GM23338 (cell line): ENCODE data around the gene PITRM1. TPM values are rescaled to one million over a fixed set of nuclear protein-coding genes. Genes with fewer than 3 reads are reported as not detected.

Experiments used
- ATAC-seq: fragments of 200-7000 bp; cut with Tn5 transposase; 3 replicates; pipeline ENCODE4 v1.9.1; 2020
- DNase-seq: peaks from one replicate; pipeline ENCODE4 v3.0.0-alpha.2; 2015; ENCODE audit warnings: low spot score
- H2AFZ ChIP-seq: fragments of 200-600 bp; sonication (generic); 2 replicates; pipeline ENCODE4 v1.8.0; 2016; ENCODE audit warnings: antibody characterized with exemption, mild to moderate bottlenecking, moderate library complexity
- H3F3A ChIP-seq: fragments of 200-600 bp; sonication (generic); replicated peaks from 2 replicates; pipeline ENCODE4 v1.8.0; 2017; ENCODE audit warnings: antibody characterized with exemption, mixed run types, low read depth
- H3K27ac ChIP-seq: fragments of 200-600 bp; sonication (generic); 2 replicates; pipeline ENCODE4 v1.6.1; 2016; ENCODE audit warnings: low read depth
- H3K27me3 ChIP-seq: fragments of 200-600 bp; sonication (generic); 2 replicates; pipeline ENCODE4 v1.8.0; 2016; ENCODE audit warnings: mild to moderate bottlenecking, mixed run types, moderate library complexity; ENCODE audit not compliant: insufficient read depth
- H3K36me3 ChIP-seq: fragments of 200-600 bp; sonication (generic); 2 replicates; pipeline ENCODE4 v1.8.0; 2016; ENCODE audit warnings: mild to moderate bottlenecking; ENCODE audit not compliant: insufficient read depth
- H3K4me1 ChIP-seq: fragments of 200-600 bp; sonication (generic); 2 replicates; pipeline ENCODE4 v1.8.0; 2016; ENCODE audit warnings: mild to moderate bottlenecking, moderate library complexity; ENCODE audit not compliant: insufficient read depth
- H3K4me2 ChIP-seq: fragments of 200-600 bp; sonication (generic); 2 replicates; pipeline ENCODE4 v1.7.1; 2017; ENCODE audit warnings: mixed run types
- H3K4me3 ChIP-seq: fragments of 200-600 bp; sonication (generic); 2 replicates; pipeline ENCODE4 v1.6.1; 2016; ENCODE audit warnings: mixed run types
- H3K79me2 ChIP-seq: fragments of 200-600 bp; sonication (generic); replicated peaks from 2 replicates; pipeline ENCODE4 v1.8.0; 2017; ENCODE audit warnings: mild to moderate bottlenecking; ENCODE audit not compliant: insufficient read depth
- H3K9me2 ChIP-seq: fragments of 200-600 bp; sonication (generic); 2 replicates; pipeline ENCODE4 v1.8.0; 2017; ENCODE audit not compliant: insufficient read depth
- H4K20me1 ChIP-seq: fragments of 200-600 bp; sonication (generic); replicated peaks from 2 replicates; pipeline ENCODE4 v1.8.0; 2017; ENCODE audit warnings: mild to moderate bottlenecking; ENCODE audit not compliant: insufficient read depth
- H3K27ac Mint-ChIP-seq: 2 replicates; pipeline ENCODE4 v1.8.0; 2020; ENCODE audit warnings: inconsistent platforms, mild to moderate bottlenecking, moderate library complexity, mixed read lengths
- H3K27me3 Mint-ChIP-seq: 3 replicates; pipeline ENCODE4 v1.8.0; 2022; ENCODE audit warnings: low read depth, mild to moderate bottlenecking, moderate library complexity, mixed read lengths, inconsistent platforms; ENCODE audit not compliant: insufficient read depth, poor library complexity
- H3K36me3 Mint-ChIP-seq: 3 replicates; pipeline ENCODE4 v1.8.0; 2021; ENCODE audit warnings: low read depth, mild to moderate bottlenecking, inconsistent platforms, moderate library complexity, mixed read lengths
- H3K4me1 Mint-ChIP-seq: 3 replicates; pipeline ENCODE4 v1.8.0; 2020; ENCODE audit warnings: mild to moderate bottlenecking, inconsistent platforms, mixed read lengths
- H3K4me3 Mint-ChIP-seq: 3 replicates; pipeline ENCODE4 v1.8.0; 2021; ENCODE audit warnings: moderate library complexity, mild to moderate bottlenecking, inconsistent platforms, mixed read lengths
- H3K9me3 Mint-ChIP-seq: 3 replicates; pipeline ENCODE4 v1.8.0; 2020; ENCODE audit warnings: moderate library complexity, mild to moderate bottlenecking, inconsistent platforms, mixed read lengths
- EZH2 ChIP-seq: fragments of 200-600 bp; sonication (generic); IDR thresholded peaks from one replicate; pipeline ENCODE4 v1.8.0; 2017; ENCODE audit warnings: antibody characterized with exemption, mild to moderate bottlenecking, low read depth; ENCODE audit not compliant: unreplicated experiment
- JUNB ChIP-seq: IDR thresholded peaks from one replicate; pipeline ENCODE4 v1.6.1; 2016; ENCODE audit warnings: antibody characterized with exemption; ENCODE audit not compliant: unreplicated experiment
- POLR2AphosphoS5 ChIP-seq: IDR thresholded peaks from 2 replicates; pipeline ENCODE4 v1.6.1; 2016; ENCODE audit warnings: antibody characterized with exemption, low read depth
- ZNF114 ChIP-seq: fragments of 250-450 bp; sonication (Bioruptor Pico); IDR thresholded peaks from 2 replicates; pipeline ENCODE4 v1.5.0; 2020; ENCODE audit warnings: mild to moderate bottlenecking, moderate library complexity
- ZNF331 ChIP-seq: fragments of 250-450 bp; sonication (Bioruptor Pico); IDR thresholded peaks from 2 replicates; pipeline ENCODE4 v1.5.0; 2020; ENCODE audit warnings: low read depth, mild to moderate bottlenecking, moderate library complexity
- polyA plus RNA-seq: library from polyadenylated mRNA; unstranded; fragments of >200 nt; fragmentation: Nextera tagmentation; extraction: Ambion mirVana; gene quantifications from 2 replicates; pipeline ENCODE4 v1.2.1, GENCODE V29; 2016
- total RNA-seq: library from RNA; depleted of rRNA; stranded (reverse); fragments of >200 nt; shearing (Covaris generic); gene quantifications from 2 replicates; pipeline ENCODE4 v1.2.3, GENCODE V29; 2014
- TF ChIP-seq, protein P1 (sequence below): fragments of 250-450 bp; sonication (Bioruptor Pico); IDR thresholded peaks from 2 replicates; pipeline ENCODE4 v1.5.0; 2020; ENCODE audit warnings: mild to moderate bottlenecking, moderate library complexity
- TF ChIP-seq, protein P2 (sequence below), 2 experiments: fragments of 200-600 bp in 1 of 2; sonication (generic) in 1 of 2; conservative IDR thresholded peaks; 2 replicates each; pipeline versions ENCODE4 v1.5.1 to v1.6.1; 2016 to 2017; ENCODE audit warnings: antibody characterized with exemption in 2 of 2, low read depth in 2 of 2, mild to moderate bottlenecking in 2 of 2, moderate library complexity in 1 of 2

PITRM1 gene
- total and polyA plus RNA-seq, 2 experiments from 2014 or later: 29.0 to 33.0 TPM

DNA sequence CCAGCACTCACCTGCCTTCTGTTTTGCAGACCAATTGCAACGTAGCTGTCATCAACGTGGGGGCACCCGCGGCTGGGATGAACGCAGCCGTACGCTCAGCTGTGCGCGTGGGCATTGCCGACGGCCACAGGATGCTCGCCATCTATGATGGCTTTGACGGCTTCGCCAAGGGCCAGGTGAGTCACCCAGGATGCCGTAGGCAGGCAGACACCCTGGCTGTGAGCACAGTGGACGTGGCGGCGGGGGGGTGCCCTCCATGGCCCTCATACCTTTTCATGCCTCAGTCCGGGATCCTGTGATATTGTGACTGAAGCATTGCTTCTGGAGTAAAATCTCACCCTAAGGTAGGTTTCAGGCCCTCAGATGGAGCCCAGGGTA, 59.2 kb downstream of the PITRM1 start (continued):
- TF ChIP-seq, protein P1, sequence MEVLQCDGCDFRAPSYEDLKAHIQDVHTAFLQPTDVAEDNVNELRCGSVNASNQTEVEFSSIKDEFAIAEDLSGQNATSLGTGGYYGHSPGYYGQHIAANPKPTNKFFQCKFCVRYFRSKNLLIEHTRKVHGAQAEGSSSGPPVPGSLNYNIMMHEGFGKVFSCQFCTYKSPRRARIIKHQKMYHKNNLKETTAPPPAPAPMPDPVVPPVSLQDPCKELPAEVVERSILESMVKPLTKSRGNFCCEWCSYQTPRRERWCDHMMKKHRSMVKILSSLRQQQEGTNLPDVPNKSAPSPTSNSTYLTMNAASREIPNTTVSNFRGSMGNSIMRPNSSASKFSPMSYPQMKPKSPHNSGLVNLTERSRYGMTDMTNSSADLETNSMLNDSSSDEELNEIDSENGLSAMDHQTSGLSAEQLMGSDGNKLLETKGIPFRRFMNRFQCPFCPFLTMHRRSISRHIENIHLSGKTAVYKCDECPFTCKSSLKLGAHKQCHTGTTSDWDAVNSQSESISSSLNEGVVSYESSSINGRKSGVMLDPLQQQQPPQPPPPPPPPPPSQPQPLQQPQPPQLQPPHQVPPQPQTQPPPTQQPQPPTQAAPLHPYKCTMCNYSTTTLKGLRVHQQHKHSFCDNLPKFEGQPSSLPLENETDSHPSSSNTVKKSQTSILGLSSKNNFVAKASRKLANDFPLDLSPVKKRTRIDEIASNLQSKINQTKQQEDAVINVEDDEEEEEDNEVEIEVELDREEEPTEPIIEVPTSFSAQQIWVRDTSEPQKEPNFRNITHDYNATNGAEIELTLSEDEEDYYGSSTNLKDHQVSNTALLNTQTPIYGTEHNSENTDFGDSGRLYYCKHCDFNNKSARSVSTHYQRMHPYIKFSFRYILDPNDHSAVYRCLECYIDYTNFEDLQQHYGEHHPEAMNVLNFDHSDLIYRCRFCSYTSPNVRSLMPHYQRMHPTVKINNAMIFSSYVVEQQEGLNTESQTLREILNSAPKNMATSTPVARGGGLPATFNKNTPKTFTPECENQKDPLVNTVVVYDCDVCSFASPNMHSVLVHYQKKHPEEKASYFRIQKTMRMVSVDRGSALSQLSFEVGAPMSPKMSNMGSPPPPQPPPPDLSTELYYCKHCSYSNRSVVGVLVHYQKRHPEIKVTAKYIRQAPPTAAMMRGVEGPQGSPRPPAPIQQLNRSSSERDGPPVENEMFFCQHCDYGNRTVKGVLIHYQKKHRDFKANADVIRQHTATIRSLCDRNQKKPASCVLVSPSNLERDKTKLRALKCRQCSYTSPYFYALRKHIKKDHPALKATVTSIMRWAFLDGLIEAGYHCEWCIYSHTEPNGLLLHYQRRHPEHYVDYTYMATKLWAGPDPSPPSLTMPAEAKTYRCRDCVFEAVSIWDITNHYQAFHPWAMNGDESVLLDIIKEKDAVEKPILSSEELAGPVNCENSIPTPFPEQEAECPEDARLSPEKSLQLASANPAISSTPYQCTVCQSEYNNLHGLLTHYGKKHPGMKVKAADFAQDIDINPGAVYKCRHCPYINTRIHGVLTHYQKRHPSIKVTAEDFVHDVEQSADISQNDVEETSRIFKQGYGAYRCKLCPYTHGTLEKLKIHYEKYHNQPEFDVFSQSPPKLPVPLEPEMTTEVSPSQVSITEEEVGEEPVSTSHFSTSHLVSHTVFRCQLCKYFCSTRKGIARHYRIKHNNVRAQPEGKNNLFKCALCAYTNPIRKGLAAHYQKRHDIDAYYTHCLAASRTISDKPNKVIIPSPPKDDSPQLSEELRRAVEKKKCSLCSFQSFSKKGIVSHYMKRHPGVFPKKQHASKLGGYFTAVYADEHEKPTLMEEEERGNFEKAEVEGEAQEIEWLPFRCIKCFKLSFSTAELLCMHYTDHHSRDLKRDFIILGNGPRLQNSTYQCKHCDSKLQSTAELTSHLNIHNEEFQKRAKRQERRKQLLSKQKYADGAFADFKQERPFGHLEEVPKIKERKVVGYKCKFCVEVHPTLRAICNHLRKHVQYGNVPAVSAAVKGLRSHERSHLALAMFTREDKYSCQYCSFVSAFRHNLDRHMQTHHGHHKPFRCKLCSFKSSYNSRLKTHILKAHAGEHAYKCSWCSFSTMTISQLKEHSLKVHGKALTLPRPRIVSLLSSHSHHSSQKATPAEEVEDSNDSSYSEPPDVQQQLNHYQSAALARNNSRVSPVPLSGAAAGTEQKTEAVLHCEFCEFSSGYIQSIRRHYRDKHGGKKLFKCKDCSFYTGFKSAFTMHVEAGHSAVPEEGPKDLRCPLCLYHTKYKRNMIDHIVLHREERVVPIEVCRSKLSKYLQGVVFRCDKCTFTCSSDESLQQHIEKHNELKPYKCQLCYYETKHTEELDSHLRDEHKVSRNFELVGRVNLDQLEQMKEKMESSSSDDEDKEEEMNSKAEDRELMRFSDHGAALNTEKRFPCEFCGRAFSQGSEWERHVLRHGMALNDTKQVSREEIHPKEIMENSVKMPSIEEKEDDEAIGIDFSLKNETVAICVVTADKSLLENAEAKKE (CRISPR knock-in tag): no peak
- TF ChIP-seq EZH2 (no peak), POLR2AphosphoS5 (no peak)

DNA sequence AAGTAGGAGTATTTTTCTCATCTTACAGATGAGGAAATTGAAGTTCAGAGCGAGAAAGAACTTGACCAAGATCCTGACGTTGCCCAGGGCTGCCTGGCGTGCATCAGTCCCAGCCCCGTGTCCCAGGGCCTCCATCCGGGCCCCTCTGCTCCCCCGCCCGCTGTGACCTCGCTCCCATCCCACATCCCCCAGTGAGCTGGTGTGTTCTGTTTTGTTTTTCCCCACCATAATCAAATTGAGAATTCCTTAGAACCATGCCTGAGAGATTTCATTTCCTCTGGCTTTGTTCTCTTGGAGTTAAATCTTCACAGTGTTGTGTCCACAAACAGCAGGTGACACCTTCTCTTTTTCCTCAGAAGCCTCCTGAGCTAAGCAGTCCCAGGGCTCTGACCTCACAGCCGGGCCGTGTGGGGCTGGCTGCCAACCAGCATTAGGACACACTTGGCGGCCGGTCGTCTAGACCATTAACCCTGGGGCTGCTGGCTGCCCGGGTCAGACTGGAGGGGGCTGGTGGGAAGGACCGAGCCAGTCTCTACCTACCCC, 60.9 kb downstream of the PITRM1 start:
- H3K4me3 Mint-ChIP-seq: no peak overlapping the region
- Histone ChIP-seq H3K4me3 (no peak overlapping the region), H3K27ac (no peak overlapping the region), H4K20me1 (peaks cover 9% of the 10 kb centered on the region; the same call in 1 of the 2 replicates), H3F3A (peaks cover 6% of the 10 kb centered on the region; the same call in 1 of the 2 replicates), H2AFZ (no peak overlapping the region), H3K36me3 (peaks cover 18% of the 10 kb centered on the region), H3K4me2 (no peak overlapping the region), H3K9me2 (0 out of 2 replicates have a peak, but pooled peaks cover 4% of the 10 kb centered on the region), H3K4me1 (no peaks in the 10 kb centered on the region), H3K27me3 (no peaks in the 10 kb centered on the region), H3K79me2 (no peaks in the 10 kb centered on the region; the same call in 1 of the 2 replicates)
- H3K27me3 Mint-ChIP-seq: peaks cover 9% of the 10 kb centered on the region
- H3K27ac Mint-ChIP-seq: no peak overlapping the region
- no peaks in the 10 kb centered on the region for H3K9me3 Mint-ChIP-seq
- no peak for ATAC-seq
- no peaks in the 10 kb centered on the region for H3K4me1 Mint-ChIP-seq
- H3K36me3 Mint-ChIP-seq: peaks cover 93% of the 10 kb centered on the region
- DNase-seq: no peak
- TF ChIP-seq EZH2: no peak
- TF ChIP-seq, protein P2, sequence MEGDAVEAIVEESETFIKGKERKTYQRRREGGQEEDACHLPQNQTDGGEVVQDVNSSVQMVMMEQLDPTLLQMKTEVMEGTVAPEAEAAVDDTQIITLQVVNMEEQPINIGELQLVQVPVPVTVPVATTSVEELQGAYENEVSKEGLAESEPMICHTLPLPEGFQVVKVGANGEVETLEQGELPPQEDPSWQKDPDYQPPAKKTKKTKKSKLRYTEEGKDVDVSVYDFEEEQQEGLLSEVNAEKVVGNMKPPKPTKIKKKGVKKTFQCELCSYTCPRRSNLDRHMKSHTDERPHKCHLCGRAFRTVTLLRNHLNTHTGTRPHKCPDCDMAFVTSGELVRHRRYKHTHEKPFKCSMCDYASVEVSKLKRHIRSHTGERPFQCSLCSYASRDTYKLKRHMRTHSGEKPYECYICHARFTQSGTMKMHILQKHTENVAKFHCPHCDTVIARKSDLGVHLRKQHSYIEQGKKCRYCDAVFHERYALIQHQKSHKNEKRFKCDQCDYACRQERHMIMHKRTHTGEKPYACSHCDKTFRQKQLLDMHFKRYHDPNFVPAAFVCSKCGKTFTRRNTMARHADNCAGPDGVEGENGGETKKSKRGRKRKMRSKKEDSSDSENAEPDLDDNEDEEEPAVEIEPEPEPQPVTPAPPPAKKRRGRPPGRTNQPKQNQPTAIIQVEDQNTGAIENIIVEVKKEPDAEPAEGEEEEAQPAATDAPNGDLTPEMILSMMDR (conservative IDR thresholded peaks at IDR 0.05; ENCODE audit: low read depth in 2 of 2): no peak
- no peak for TF ChIP-seq POLR2AphosphoS5
- TF ChIP-seq, protein P1 (CRISPR knock-in tag): no peak
- TF ChIP-seq ZNF331 (CRISPR knock-in tag): no peak
- TF ChIP-seq JUNB: no peak
- no peak for TF ChIP-seq ZNF114 (CRISPR knock-in tag)
